GM23338 (cell line): ENCODE data around the gene FOXF1. TPM values are rescaled to one million over a fixed set of nuclear protein-coding genes. Genes with fewer than 3 reads are reported as not detected.

Experiments used
- ATAC-seq: fragments of 200-7000 bp; cut with Tn5 transposase; 3 replicates; pipeline ENCODE4 v1.9.1; 2020
- DNase-seq: peaks from one replicate; pipeline ENCODE4 v3.0.0-alpha.2; 2015; ENCODE audit warnings: low spot score
- H2AFZ ChIP-seq: fragments of 200-600 bp; sonication (generic); 2 replicates; pipeline ENCODE4 v1.8.0; 2016; ENCODE audit warnings: antibody characterized with exemption, mild to moderate bottlenecking, moderate library complexity
- H3F3A ChIP-seq: fragments of 200-600 bp; sonication (generic); replicated peaks from 2 replicates; pipeline ENCODE4 v1.8.0; 2017; ENCODE audit warnings: antibody characterized with exemption, mixed run types, low read depth
- H3K27ac ChIP-seq: fragments of 200-600 bp; sonication (generic); 2 replicates; pipeline ENCODE4 v1.6.1; 2016; ENCODE audit warnings: low read depth
- H3K27me3 ChIP-seq: fragments of 200-600 bp; sonication (generic); 2 replicates; pipeline ENCODE4 v1.8.0; 2016; ENCODE audit warnings: mild to moderate bottlenecking, mixed run types, moderate library complexity; ENCODE audit not compliant: insufficient read depth
- H3K36me3 ChIP-seq: fragments of 200-600 bp; sonication (generic); 2 replicates; pipeline ENCODE4 v1.8.0; 2016; ENCODE audit warnings: mild to moderate bottlenecking; ENCODE audit not compliant: insufficient read depth
- H3K4me1 ChIP-seq: fragments of 200-600 bp; sonication (generic); 2 replicates; pipeline ENCODE4 v1.8.0; 2016; ENCODE audit warnings: mild to moderate bottlenecking, moderate library complexity; ENCODE audit not compliant: insufficient read depth
- H3K4me2 ChIP-seq: fragments of 200-600 bp; sonication (generic); 2 replicates; pipeline ENCODE4 v1.7.1; 2017; ENCODE audit warnings: mixed run types
- H3K4me3 ChIP-seq: fragments of 200-600 bp; sonication (generic); 2 replicates; pipeline ENCODE4 v1.6.1; 2016; ENCODE audit warnings: mixed run types
- H3K79me2 ChIP-seq: fragments of 200-600 bp; sonication (generic); replicated peaks from 2 replicates; pipeline ENCODE4 v1.8.0; 2017; ENCODE audit warnings: mild to moderate bottlenecking; ENCODE audit not compliant: insufficient read depth
- H3K9me2 ChIP-seq: fragments of 200-600 bp; sonication (generic); 2 replicates; pipeline ENCODE4 v1.8.0; 2017; ENCODE audit not compliant: insufficient read depth
- H4K20me1 ChIP-seq: fragments of 200-600 bp; sonication (generic); replicated peaks from 2 replicates; pipeline ENCODE4 v1.8.0; 2017; ENCODE audit warnings: mild to moderate bottlenecking; ENCODE audit not compliant: insufficient read depth
- H3K27ac Mint-ChIP-seq: 2 replicates; pipeline ENCODE4 v1.8.0; 2020; ENCODE audit warnings: inconsistent platforms, mild to moderate bottlenecking, moderate library complexity, mixed read lengths
- H3K27me3 Mint-ChIP-seq: 3 replicates; pipeline ENCODE4 v1.8.0; 2022; ENCODE audit warnings: low read depth, mild to moderate bottlenecking, moderate library complexity, mixed read lengths, inconsistent platforms; ENCODE audit not compliant: insufficient read depth, poor library complexity
- H3K36me3 Mint-ChIP-seq: 3 replicates; pipeline ENCODE4 v1.8.0; 2021; ENCODE audit warnings: low read depth, mild to moderate bottlenecking, inconsistent platforms, moderate library complexity, mixed read lengths
- H3K4me1 Mint-ChIP-seq: 3 replicates; pipeline ENCODE4 v1.8.0; 2020; ENCODE audit warnings: mild to moderate bottlenecking, inconsistent platforms, mixed read lengths
- H3K4me3 Mint-ChIP-seq: 3 replicates; pipeline ENCODE4 v1.8.0; 2021; ENCODE audit warnings: moderate library complexity, mild to moderate bottlenecking, inconsistent platforms, mixed read lengths
- H3K9me3 Mint-ChIP-seq: 3 replicates; pipeline ENCODE4 v1.8.0; 2020; ENCODE audit warnings: moderate library complexity, mild to moderate bottlenecking, inconsistent platforms, mixed read lengths
- CREB1 ChIP-seq: fragments of 250-450 bp; sonication (Bioruptor Pico); IDR thresholded peaks from 2 replicates; pipeline ENCODE4 v1.5.0; 2020; ENCODE audit warnings: low read depth, mild to moderate bottlenecking, moderate library complexity
- CTCF ChIP-seq, 2 experiments: fragments of 200-600 bp in 1 of 2; sonication (generic) in 1 of 2; conservative IDR thresholded peaks; 2 replicates each; pipeline versions ENCODE4 v1.5.1 to v1.6.1; 2016 to 2017; ENCODE audit warnings: antibody characterized with exemption in 2 of 2, low read depth in 2 of 2, mild to moderate bottlenecking in 2 of 2, moderate library complexity in 1 of 2
- EZH2 ChIP-seq: fragments of 200-600 bp; sonication (generic); IDR thresholded peaks from one replicate; pipeline ENCODE4 v1.8.0; 2017; ENCODE audit warnings: antibody characterized with exemption, mild to moderate bottlenecking, low read depth; ENCODE audit not compliant: unreplicated experiment
- JUNB ChIP-seq: IDR thresholded peaks from one replicate; pipeline ENCODE4 v1.6.1; 2016; ENCODE audit warnings: antibody characterized with exemption; ENCODE audit not compliant: unreplicated experiment
- POLR2AphosphoS5 ChIP-seq: IDR thresholded peaks from 2 replicates; pipeline ENCODE4 v1.6.1; 2016; ENCODE audit warnings: antibody characterized with exemption, low read depth
- ZNF114 ChIP-seq: fragments of 250-450 bp; sonication (Bioruptor Pico); IDR thresholded peaks from 2 replicates; pipeline ENCODE4 v1.5.0; 2020; ENCODE audit warnings: mild to moderate bottlenecking, moderate library complexity
- ZNF331 ChIP-seq: fragments of 250-450 bp; sonication (Bioruptor Pico); IDR thresholded peaks from 2 replicates; pipeline ENCODE4 v1.5.0; 2020; ENCODE audit warnings: low read depth, mild to moderate bottlenecking, moderate library complexity
- polyA plus RNA-seq: library from polyadenylated mRNA; unstranded; fragments of >200 nt; fragmentation: Nextera tagmentation; extraction: Ambion mirVana; gene quantifications from 2 replicates; pipeline ENCODE4 v1.2.1, GENCODE V29; 2016
- total RNA-seq: library from RNA; depleted of rRNA; stranded (reverse); fragments of >200 nt; shearing (Covaris generic); gene quantifications from 2 replicates; pipeline ENCODE4 v1.2.3, GENCODE V29; 2014
- TF ChIP-seq, protein P1 (sequence below): IDR thresholded peaks from one replicate; pipeline ENCODE4 v1.6.1; 2018; ENCODE audit warnings: antibody characterized with exemption; ENCODE audit not compliant: unreplicated experiment

Gene FOXF1
- total and polyA plus RNA-seq, 2 experiments from 2014 or later = 0.10 to 0.15 TPM

DNA sequence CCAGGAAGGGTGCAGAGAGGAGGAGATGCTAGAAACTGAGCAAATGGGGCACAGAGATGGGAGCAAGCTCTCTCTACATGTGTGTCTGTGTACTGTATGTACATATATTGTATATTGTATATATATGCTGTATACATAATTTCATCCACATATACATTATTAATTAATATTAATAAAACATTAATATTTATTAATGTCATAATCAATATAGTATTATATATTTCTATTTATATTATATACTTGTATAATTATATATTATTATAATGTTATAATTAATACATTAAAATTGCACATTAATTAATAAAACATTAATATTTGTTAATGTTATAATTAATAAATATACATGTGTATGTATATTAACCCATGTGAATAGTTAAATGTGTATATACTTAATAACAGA lies 31.5 kb upstream of the FOXF1 start:
- Histone ChIP-seq H3K4me2 (no peak overlapping the region), H3K27ac (no peak overlapping the region), H3K36me3 (no peaks in the 10 kb centered on the region), H3K27me3 (no peaks in the 10 kb centered on the region), H3K4me1 (no peaks in the 10 kb centered on the region), H4K20me1 (no peaks in the 10 kb centered on the region), H3K79me2 (no peaks in the 10 kb centered on the region), H3F3A (no peaks in the 10 kb centered on the region), H3K9me2 (no peaks in the 10 kb centered on the region), H3K4me3 (no peak overlapping the region), H2AFZ (no peak overlapping the region)
- DNase-seq (no peak), ATAC-seq (no peak)
- peaks cover 8% of the 10 kb centered on the region; the same call in 2 of the 3 replicates for H3K4me1 Mint-ChIP-seq
- no peak overlapping the region for H3K27ac Mint-ChIP-seq
- H3K27me3 Mint-ChIP-seq = peaks cover 3% of the 10 kb centered on the region
- H3K36me3 Mint-ChIP-seq = no peaks in the 10 kb centered on the region
- peaks cover 4% of the 10 kb centered on the region; the same call in 1 of the 3 replicates for H3K9me3 Mint-ChIP-seq
- TF ChIP-seq CTCF (conservative IDR thresholded peaks at IDR 0.05; ENCODE audit: low read depth in 2 of 2) (no peak), ZNF114 (no peak), CREB1 (CRISPR knock-in tag) (no peak), JUNB (no peak), POLR2AphosphoS5 (no peak)
- TF ChIP-seq, protein P1, sequence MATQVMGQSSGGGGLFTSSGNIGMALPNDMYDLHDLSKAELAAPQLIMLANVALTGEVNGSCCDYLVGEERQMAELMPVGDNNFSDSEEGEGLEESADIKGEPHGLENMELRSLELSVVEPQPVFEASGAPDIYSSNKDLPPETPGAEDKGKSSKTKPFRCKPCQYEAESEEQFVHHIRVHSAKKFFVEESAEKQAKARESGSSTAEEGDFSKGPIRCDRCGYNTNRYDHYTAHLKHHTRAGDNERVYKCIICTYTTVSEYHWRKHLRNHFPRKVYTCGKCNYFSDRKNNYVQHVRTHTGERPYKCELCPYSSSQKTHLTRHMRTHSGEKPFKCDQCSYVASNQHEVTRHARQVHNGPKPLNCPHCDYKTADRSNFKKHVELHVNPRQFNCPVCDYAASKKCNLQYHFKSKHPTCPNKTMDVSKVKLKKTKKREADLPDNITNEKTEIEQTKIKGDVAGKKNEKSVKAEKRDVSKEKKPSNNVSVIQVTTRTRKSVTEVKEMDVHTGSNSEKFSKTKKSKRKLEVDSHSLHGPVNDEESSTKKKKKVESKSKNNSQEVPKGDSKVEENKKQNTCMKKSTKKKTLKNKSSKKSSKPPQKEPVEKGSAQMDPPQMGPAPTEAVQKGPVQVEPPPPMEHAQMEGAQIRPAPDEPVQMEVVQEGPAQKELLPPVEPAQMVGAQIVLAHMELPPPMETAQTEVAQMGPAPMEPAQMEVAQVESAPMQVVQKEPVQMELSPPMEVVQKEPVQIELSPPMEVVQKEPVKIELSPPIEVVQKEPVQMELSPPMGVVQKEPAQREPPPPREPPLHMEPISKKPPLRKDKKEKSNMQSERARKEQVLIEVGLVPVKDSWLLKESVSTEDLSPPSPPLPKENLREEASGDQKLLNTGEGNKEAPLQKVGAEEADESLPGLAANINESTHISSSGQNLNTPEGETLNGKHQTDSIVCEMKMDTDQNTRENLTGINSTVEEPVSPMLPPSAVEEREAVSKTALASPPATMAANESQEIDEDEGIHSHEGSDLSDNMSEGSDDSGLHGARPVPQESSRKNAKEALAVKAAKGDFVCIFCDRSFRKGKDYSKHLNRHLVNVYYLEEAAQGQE = no peak
- H3K4me3 Mint-ChIP-seq = no peak overlapping the region

DNA sequence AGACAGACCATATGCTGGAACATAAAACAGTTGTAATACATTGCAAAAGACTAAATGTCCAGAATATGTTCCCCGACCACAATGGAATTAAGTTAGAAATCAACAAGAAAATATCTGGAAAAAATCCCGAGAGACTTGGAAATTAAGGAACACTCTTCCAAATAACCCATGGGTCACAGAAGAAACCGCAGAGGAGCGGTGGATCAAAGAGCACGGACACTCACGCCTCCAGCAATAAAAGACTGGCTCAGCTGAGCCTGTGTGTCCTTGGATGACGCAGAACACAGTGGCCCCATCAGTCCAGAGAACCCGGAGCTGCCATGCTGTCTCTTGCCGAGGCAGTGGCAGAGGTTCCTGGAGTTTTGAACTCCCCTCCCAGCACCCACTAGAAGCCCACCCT lies 30.9 kb upstream of the FOXF1 start:
- ATAC-seq (no peak), DNase-seq (no peak)
- H3K27ac ChIP-seq = no peak overlapping the region
- H3K27me3 ChIP-seq = no peaks in the 10 kb centered on the region
- H3K27me3 Mint-ChIP-seq = peaks cover 3% of the 10 kb centered on the region
- no peak overlapping the region for H3K27ac Mint-ChIP-seq
- no peaks in the 10 kb centered on the region for H3F3A ChIP-seq
- H3K4me3 Mint-ChIP-seq = no peak overlapping the region
- H3K4me1 Mint-ChIP-seq = peaks cover 8% of the 10 kb centered on the region; the same call in 2 of the 3 replicates
- no peak overlapping the region for H3K4me2 ChIP-seq
- no peaks in the 10 kb centered on the region for H3K36me3 ChIP-seq
- H3K4me1 ChIP-seq = no peaks in the 10 kb centered on the region
- H3K79me2 ChIP-seq = no peaks in the 10 kb centered on the region
- H3K36me3 Mint-ChIP-seq = no peaks in the 10 kb centered on the region
- peaks cover 9% of the 10 kb centered on the region; the same call in 1 of the 3 replicates for H3K9me3 Mint-ChIP-seq
- H4K20me1 ChIP-seq = no peaks in the 10 kb centered on the region
- H3K4me3 ChIP-seq = no peak overlapping the region
- no peak overlapping the region for H2AFZ ChIP-seq
- H3K9me2 ChIP-seq = no peaks in the 10 kb centered on the region
- no peak for TF ChIP-seq JUNB
- no peak for TF ChIP-seq POLR2AphosphoS5
- no peak for TF ChIP-seq ZNF331 (CRISPR knock-in tag)
- TF ChIP-seq ZNF114 = no peak
- TF ChIP-seq EZH2 = no peak
- TF ChIP-seq, protein P1 = no peak
- TF ChIP-seq CTCF (conservative IDR thresholded peaks at IDR 0.05; ENCODE audit: low read depth in 2 of 2) = no peak
- no peak for TF ChIP-seq CREB1 (CRISPR knock-in tag)
